ENCODE data around the gene FSTL4.

FSTL4 gene

GRCh38 chr5:133336121-133336968, 276.0 kb downstream of the FSTL4 start:
- no peak for DNase-seq

- no peak for DNase-seq
These were observed 277.3 kb downstream of the FSTL4 start for GRCh38 chr5:133334796-133335639.

GRCh38 chr5:133333326-133334150, 278.8 kb downstream of the FSTL4 start:
- DNase-seq = no peak

- no peak for DNase-seq
These were observed 279.8 kb downstream of the FSTL4 start for GRCh38 chr5:133332439-133333024.

- DNase-seq = peak; percentile 40
These were observed 280.4 kb downstream of the FSTL4 start for GRCh38 chr5:133331941-133332340.

- DNase-seq = no peak
These were observed 281.4 kb downstream of the FSTL4 start for GRCh38 chr5:133330956-133331355.

- DNase-seq = no peak
These were observed 283.5 kb downstream of the FSTL4 start for GRCh38 chr5:133328800-133329199.

- no peak for DNase-seq
These were observed 284.4 kb downstream of the FSTL4 start for GRCh38 chr5:133327946-133328401.

GRCh38 chr5:133326361-133326760, 286.0 kb downstream of the FSTL4 start:
- DNase-seq = no peak

- no peak for DNase-seq
These were observed 286.5 kb downstream of the FSTL4 start for GRCh38 chr5:133325864-133326263.

- no peak for DNase-seq
These were observed 287.4 kb downstream of the FSTL4 start for GRCh38 chr5:133324926-133325325.

GRCh38 chr5:133323494-133324457, 288.6 kb downstream of the FSTL4 start:
- no peak for DNase-seq

GRCh38 chr5:133322743-133323142, 289.6 kb downstream of the FSTL4 start:
- DNase-seq = peak; percentile 32

- DNase-seq = no peak
These were observed 290.4 kb downstream of the FSTL4 start for GRCh38 chr5:133321833-133322420.

- no peak for DNase-seq
These were observed 291.0 kb downstream of the FSTL4 start for GRCh38 chr5:133321286-133321832.

- DNase-seq = no peak
These were observed 292.3 kb downstream of the FSTL4 start for GRCh38 chr5:133319905-133320520.

GRCh38 chr5:133319244-133319643, 293.1 kb downstream of the FSTL4 start:
- DNase-seq = no peak

- no peak for DNase-seq
These were observed 294.8 kb downstream of the FSTL4 start for GRCh38 chr5:133317558-133317957.

- DNase-seq = no peak
These were observed 295.7 kb downstream of the FSTL4 start for GRCh38 chr5:133316346-133317343.
